ENCODE data around the gene CAPNS1.
"Not testable (repeated sequence)": the region's sequence is repeated elsewhere in the genome, so short reads cannot be mapped to it uniquely, and the experiment has no call there.

The CAPNS1 gene

GRCh38 chr19:36114721-36115452 lies 25.0 kb upstream of the CAPNS1 start, which contains the start of gene POLR2I:
TSS of gene POLR2I (minus strand) at chr19:36114875. CDS start at chr19:36114856, 19 bp downstream.
- peak; percentile 98 for DNase-seq (ENCODE audit: low read depth)

DNA sequence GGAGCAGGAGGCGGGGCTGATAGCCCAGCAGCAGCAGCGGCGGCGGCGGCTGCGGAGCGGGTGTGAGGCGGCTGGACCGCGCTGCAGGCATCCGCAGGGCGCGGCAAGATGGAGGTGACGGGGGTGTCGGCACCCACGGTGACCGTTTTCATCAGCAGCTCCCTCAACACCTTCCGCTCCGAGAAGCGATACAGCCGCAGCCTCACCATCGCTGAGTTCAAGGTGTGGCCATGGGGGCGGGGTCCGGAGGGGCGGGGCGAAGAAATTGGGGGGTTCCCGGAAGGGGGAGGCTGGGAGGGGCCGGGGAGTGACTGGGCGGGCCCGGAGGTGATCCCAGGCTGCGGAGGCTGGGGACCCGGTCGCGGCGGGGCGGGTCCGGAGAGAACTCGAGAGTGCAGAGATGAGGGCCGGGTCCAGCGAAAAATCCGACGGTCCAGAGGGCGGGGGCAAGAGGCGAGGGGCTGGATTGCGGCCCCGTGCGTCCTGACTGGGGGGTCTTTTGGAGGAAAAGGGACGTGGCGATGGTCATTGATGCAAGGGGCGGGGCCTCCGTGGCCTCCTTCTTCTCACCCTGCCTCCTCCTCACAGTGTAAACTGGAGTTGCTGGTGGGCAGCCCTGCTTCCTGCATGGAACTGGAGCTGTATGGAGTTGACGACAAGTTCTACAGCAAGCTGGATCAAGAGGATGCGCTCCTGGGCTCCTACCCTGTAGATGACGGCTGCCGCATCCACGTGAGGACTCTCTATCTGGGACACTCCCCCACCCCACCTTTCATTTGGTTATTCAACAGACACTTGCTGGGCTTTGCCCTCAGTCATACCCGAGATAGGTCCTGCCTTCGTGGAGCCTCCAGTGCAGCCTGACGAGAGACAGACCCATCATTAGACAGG lies 24.2 kb upstream of the CAPNS1 start, which contains the start of gene TBCB:
Gene TBCB (plus strand): TSS at position 16 of the 891 bp plus-strand sequence. CDS start 93 bp downstream, at position 109.
- no peak for DNase-seq (ENCODE audit: low read depth)

DNA sequence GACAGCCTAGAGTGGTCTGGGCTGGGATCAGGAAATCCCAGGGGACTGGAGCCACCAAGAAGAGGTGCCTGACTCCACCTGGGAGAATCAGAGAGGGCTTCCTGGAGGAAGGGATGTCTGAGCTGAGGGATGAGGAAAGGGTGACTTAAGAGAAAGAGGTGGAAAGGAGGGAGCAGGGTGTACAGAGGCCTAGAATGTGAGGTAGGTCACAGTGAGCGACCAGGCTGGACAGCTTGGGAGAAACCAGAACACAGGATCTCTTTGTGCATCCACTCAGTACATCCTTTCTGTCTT lies 23.6 kb upstream of the CAPNS1 start:
- no peak for DNase-seq (ENCODE audit: low read depth)

GRCh38 chr19:36120092-36120983 lies 19.5 kb upstream of the CAPNS1 start:
- no peak for DNase-seq (ENCODE audit: low read depth)

GRCh38 chr19:36120984-36121358 lies 18.9 kb upstream of the CAPNS1 start:
- DNase-seq (ENCODE audit: low read depth), result no peak

GRCh38 chr19:36121486-36122124 lies 18.3 kb upstream of the CAPNS1 start:
- DNase-seq (ENCODE audit: low read depth), result no peak

DNA sequence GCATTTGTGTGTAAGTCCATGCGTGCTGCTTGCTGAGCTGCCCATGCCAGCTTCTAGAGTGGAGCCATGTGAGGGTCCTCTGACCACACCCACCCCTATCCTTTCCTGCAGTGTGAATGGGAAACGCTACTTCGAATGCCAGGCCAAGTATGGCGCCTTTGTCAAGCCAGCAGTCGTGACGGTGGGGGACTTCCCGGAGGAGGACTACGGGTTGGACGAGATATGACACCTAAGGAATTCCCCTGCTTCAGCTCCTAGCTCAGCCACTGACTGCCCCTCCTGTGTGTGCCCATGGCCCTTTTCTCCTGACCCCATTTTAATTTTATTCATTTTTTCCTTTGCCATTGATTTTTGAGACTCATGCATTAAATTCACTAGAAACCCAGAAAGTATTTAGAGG lies 14.3 kb upstream of the CAPNS1 start:
- DNase-seq (ENCODE audit: low read depth), result no peak

- no peak for DNase-seq (ENCODE audit: low read depth)
Measured at GRCh38 chr19:36128392-36128736, 11.5 kb upstream of the CAPNS1 start.

DNA sequence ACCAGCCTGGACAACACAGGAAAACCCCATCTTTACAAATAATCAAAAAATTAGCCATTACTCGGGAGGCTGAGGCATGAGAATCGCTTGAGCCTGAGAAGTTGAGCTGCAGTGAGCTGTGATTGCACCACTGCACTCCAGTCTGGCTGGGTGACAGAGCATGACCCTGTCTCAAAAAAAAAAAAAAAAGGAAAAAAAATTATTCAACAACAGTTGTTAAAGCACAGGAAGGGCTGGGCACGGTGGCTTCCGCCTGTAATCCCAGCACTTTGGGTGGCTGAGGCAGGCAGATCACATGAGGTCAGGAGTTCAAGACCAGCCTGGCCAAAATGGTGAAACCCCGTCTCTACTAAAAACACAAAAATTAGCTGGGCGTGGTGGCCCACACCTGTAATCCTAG lies 8.6 kb upstream of the CAPNS1 start:
- not testable (repeated sequence) for DNase-seq (ENCODE audit: low read depth)

GRCh38 chr19:36134867-36135266 lies 5.0 kb upstream of the CAPNS1 start:
- DNase-seq (ENCODE audit: low read depth), result not testable (repeated sequence)

DNA sequence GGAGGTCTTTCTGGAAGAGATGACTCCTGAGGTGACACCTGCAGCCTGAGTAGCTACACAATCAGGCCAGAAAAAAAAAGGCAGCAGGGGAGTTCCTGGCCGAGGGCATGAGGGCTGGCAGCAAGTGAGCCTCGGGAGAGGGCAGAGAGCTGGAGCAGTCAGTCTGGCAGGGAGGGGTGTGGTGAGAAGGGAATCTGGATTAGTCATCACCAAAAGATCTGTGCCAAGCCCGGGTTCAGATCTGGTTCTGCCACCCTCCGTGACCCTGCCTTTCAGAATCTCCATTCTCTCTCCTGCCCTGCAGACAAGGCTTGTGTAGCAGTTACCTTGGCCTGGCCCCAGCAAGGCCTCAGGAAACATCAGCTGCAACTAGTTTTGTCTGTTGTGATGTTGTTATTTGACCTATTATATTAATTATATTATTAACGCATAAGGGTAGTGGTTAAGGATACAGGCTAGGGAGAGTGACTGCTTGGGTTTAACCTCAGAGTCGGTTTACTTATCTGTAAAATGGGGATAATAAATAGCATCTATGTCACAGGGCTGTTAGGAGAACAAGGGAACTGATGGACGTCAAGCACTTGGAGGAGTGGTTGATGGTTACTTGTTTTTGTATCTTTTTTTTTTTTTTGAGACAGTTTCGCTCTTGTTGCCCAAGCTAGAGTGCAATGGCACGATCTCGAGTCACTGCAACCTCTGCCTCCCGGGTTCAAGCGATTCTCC lies 2.7 kb upstream of the CAPNS1 start:
- no peak for DNase-seq (ENCODE audit: low read depth)

GRCh38 chr19:36139120-36139472 lies 770 bp upstream of the CAPNS1 start:
- no peak for DNase-seq (ENCODE audit: low read depth)

GRCh38 chr19:36140304-36141038 lies 605 bp downstream of the CAPNS1 start:
- DNase-seq (ENCODE audit: low read depth), result no peak

GRCh38 chr19:36141039-36141927 lies 1.4 kb downstream of the CAPNS1 start:
- DNase-seq (ENCODE audit: low read depth), result peak; percentile 60

GRCh38 chr19:36142046-36142445 lies 2.2 kb downstream of the CAPNS1 start:
- DNase-seq (ENCODE audit: low read depth), result no peak

DNA sequence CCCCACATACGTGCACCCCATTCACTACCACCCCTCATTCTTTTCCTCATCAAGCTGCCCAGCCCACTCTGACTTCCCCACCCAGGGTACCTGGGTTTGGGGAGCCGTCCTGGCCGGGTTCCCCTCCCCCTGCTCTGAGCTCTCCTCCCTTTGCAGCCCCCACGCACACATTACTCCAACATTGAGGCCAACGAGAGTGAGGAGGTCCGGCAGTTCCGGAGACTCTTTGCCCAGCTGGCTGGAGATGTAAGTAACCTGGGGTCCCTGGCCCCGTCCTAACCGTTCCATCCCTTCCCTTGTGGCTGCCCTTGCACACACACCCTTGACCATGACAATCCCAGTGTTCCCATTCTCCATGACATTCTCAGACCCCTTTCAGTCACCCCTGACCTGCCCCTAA lies 2.6 kb downstream of the CAPNS1 start:
- DNase-seq (ENCODE audit: low read depth), result no peak

DNA sequence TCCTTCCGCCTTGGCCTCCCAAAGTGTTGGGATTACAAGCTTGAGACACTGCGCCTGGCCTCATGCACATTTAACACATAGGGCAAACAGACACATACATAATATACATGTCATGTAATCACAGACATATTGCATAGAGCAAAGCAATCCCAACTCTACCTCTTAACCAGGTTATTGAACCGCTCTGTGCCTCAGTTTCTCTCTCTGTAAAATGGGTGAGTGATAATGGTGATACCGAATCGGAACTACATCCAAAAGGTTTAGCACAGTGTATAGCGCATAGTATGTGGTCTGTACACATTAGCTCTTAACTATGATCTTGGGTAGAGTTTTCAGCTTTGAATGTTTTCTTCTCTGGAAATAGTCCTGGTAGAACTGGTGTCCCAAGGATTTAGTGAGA lies 4.8 kb downstream of the CAPNS1 start:
- DNase-seq (ENCODE audit: low read depth), result no peak

DNA sequence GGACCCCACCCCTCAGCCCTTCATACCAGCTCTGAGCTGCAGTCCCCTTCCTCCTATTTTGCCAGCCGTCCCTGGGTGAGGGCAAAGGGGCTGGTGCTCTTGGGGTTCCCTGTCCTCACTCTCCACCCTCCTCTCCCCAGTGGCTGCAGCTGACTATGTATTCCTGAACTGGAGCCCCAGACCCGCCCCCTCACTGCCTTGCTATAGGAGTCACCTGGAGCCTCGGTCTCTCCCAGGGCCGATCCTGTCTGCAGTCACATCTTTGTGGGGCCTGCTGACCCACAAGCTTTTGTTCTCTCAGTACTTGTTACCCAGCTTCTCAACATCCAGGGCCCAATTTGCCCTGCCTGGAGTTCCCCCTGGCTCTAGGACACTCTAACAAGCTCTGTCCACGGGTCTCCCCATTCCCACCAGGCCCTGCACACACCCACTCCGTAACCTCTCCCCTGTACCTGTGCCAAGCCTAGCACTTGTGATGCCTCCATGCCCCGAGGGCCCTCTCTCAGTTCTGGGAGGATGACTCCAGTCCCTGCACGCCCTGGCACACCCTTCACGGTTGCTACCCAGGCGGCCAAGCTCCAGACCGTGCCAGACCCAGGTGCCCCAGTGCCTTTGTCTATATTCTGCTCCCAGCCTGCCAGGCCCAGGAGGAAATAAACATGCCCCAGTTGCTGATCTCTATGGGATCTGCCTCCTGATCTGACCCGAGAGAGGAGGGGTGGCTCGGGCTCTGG lies 10.0 kb downstream of the CAPNS1 start:
- no peak for DNase-seq (ENCODE audit: low read depth)

DNA sequence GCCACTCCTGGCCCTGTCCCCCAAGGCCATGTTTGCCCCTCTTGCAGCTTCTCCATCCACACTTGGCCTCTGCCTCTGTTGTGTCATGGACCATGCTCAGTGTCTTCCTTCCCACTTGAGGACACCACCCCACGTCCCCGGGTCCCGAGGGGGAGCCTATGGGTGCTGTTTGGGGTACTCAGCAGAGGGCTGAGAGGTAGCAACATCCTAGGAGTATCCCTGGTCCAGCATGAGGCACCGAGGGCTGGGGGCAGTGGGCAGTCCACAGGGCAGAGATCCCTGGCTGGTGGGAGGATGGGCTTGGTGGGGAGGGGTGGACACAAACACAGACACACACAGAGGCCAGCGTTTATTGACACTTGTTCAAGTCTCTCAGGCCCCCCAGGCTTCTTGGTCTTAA lies 10.7 kb downstream of the CAPNS1 start:
- no peak for DNase-seq (ENCODE audit: low read depth)

All from HS-5 (cell line).